C4-2B (cell line): ENCODE results near the gene APOBR.

Experiments
- CTCF ChIP-seq: fragments of 450-650 bp; conservative IDR thresholded peaks from 2 replicates; pipeline ENCODE4 v1.5.1; 2017; ENCODE audit warnings: mild to moderate bottlenecking
- ZFX ChIP-seq: fragments of 450-650 bp; IDR thresholded peaks from 2 replicates; pipeline ENCODE4 v1.6.1; 2017

DNA sequence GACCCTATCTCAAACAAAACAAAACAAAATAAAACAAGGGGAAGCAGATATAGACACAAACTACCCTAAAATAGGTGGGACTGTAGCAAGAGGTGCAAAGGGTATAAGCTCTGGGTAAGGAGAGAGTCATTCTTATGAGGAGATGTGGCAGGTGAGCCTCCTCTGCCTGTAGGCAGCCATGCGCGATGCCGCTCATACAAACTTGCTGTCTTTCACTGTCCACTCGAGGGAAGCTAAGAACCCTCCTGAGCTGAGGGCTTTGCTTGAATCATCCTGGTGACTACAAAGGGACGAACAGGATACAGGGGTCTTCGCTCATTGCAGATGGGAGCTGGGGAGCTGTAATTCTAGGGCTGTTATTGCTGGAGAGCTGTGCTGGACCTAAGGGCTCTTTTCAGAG is 27.0 kb downstream of the APOBR start:
- no peak for TF ChIP-seq CTCF
- TF ChIP-seq ZFX: no peak
